DOHH2 (cell line): Measurements from ENCODE around the gene TNK1.

ENCODE experiments used
- CTCF ChIP-seq: fragments of 200-600 bp; sonication (generic); IDR thresholded peaks from one replicate; pipeline ENCODE4 v1.5.1; 2014; ENCODE audit warnings: antibody characterized with exemption, mild to moderate bottlenecking, low read depth, low read length; ENCODE audit not compliant: poor library complexity, severe bottlenecking
- EZH2phosphoT487 ChIP-seq: fragments of 200-600 bp; sonication (generic); IDR thresholded peaks from 2 replicates; pipeline ENCODE4 v1.6.1; 2017; ENCODE audit warnings: borderline replicate concordance, mild to moderate bottlenecking, antibody characterized with exemption, low read length, moderate library complexity, mixed read lengths

DNA sequence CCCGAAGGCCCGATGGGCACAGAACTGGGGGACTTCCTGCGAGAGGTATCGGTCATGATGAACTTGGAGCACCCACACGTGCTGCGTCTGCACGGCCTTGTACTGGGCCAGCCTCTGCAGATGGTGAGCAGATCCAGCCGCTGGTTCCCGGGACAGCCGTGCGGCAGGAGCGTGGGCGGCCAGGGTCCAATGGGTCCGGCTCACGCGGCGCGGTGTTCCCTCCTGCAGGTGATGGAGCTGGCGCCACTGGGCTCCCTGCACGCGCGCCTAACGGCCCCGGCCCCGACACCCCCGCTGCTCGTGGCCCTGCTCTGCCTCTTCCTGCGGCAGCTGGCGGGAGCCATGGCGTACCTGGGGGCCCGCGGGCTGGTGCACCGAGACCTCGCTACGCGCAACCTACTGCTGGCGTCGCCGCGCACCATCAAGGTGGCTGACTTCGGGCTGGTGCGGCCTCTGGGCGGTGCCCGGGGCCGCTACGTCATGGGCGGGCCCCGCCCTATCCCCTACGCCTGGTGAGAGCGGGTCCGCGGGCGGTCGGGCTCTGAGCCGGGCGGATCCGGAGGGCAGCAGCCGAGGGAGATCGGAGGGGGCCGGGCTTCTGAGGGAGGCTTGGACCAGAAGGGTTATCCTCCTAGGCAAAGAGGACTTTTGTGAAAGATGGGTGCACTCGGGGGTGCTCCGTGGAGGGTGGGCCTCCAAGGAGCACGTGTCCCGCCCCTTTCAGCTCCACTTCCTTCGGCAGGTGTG, 3.0 kb downstream of the TNK1 start:
- TF ChIP-seq CTCF (no peak), EZH2phosphoT487 (no peak)
